B cell (primary cell): ENCODE results near the gene DPH7. TPM values are rescaled to one million over a fixed set of nuclear protein-coding genes. Genes with fewer than 3 reads are reported as not detected.

ENCODE experiments used
- ATAC-seq: fragments of 200-7000 bp; cut with Tn5 transposase; one replicate; pipeline ENCODE4 v1.10.0; 2021; ENCODE audit warnings: low read depth, mild to moderate bottlenecking, moderate number of reproducible peaks, moderate library complexity
- CTCF ChIA-PET: fragments of 350-600 bp; sonication (Branson Sonifier 250); formaldehyde crosslinking; loops from one replicate; lab custom pipeline; 2021; ENCODE audit warnings: antibody characterized with exemption, inconsistent platforms; lab: Charles Lee
- POLR2A ChIA-PET: fragments of 350-600 bp; sonication (Branson Sonifier 250); formaldehyde crosslinking; loops from one replicate; lab custom pipeline; 2021; ENCODE audit warnings: antibody characterized with exemption; lab: Charles Lee
- DNase-seq: peaks from one replicate; pipeline ENCODE4 v3.0.0; 2013
- H2AFZ ChIP-seq: 2 replicates; pipeline ENCODE4 v1.6.1; 2012; ENCODE audit warnings: mild to moderate bottlenecking, low read depth, low read length; ENCODE audit not compliant: insufficient read depth, poor library complexity, severe bottlenecking
- H3K27ac ChIP-seq, 2 donors: 1 replicate in 1 of 2; 2 replicates in 1 of 2; pipeline ENCODE4 v1.5.1; 2012 to 2013; ENCODE audit warnings: low read length in 2 of 2, mild to moderate bottlenecking in 2 of 2, moderate library complexity in 1 of 2
- H3K27me3 ChIP-seq, 4 experiments: fragments of 200-600 bp in 1 of 4; sonication (generic) in 1 of 4; replicated peaks in 1 of 4; 1 replicate in 2 of 4; 2 replicates in 2 of 4; pipeline versions ENCODE4 v1.6.1 to v1.7.0; 2013 to 2016; ENCODE audit warnings: low read length in 3 of 4, mild to moderate bottlenecking in 2 of 4, mixed read lengths in 1 of 4, moderate library complexity in 1 of 4; ENCODE audit not compliant: insufficient read depth in 4 of 4, control insufficient read depth in 3 of 4; ENCODE audit errors: control extremely low read depth in 1 of 4
- H3K36me3 ChIP-seq, 2 experiments: replicated peaks in 1 of 2; 1 replicate in 1 of 2; 2 replicates in 1 of 2; pipeline versions ENCODE4 v1.6.1 to v1.7.1; 2013; ENCODE audit warnings: low read length in 1 of 2; ENCODE audit not compliant: insufficient read depth in 2 of 2, control insufficient read depth in 1 of 2; ENCODE audit errors: control extremely low read depth in 1 of 2, extremely low read depth in 1 of 2
- H3K4me1 ChIP-seq, 2 donors: fragments of 200-600 bp in 1 of 2; sonication (generic) in 1 of 2; 1 replicate in 1 of 2; 2 replicates in 1 of 2; pipeline versions ENCODE4 v1.5.1 to v1.6.1; 2013 to 2017; ENCODE audit warnings: low read length in 2 of 2; ENCODE audit not compliant: control insufficient read depth in 2 of 2, insufficient read depth in 2 of 2
- H3K4me2 ChIP-seq: replicated peaks from 2 replicates; pipeline ENCODE3; 2012; ENCODE audit warnings: mild to moderate bottlenecking, low read depth, low read length; ENCODE audit not compliant: poor library complexity, severe bottlenecking
- H3K4me3 ChIP-seq, 5 experiments: fragments of 200-600 bp in 1 of 5; sonication (generic) in 1 of 5; 1 replicate in 3 of 5; 2 replicates in 2 of 5; pipeline versions ENCODE4 v1.5.1 to v1.7.0; 2011 to 2016; ENCODE audit warnings: low read length in 4 of 5, mild to moderate bottlenecking in 4 of 5, low read depth in 2 of 5, control low read depth in 1 of 5, moderate library complexity in 1 of 5; ENCODE audit not compliant: insufficient read depth in 1 of 5; ENCODE audit errors: control extremely low read depth in 1 of 5, extremely low read depth in 1 of 5
- H3K79me2 ChIP-seq: fragments of 200-600 bp; sonication (generic); one replicate; pipeline ENCODE4 v1.6.0; 2016; ENCODE audit warnings: low read length; ENCODE audit not compliant: control insufficient read depth, insufficient read depth
- H3K9ac ChIP-seq: fragments of 200-600 bp; sonication (generic); 2 replicates; pipeline ENCODE4 v1.6.1; 2017; ENCODE audit warnings: mild to moderate bottlenecking, low read length, moderate library complexity
- H3K9me3 ChIP-seq, 3 donors: one replicate each; pipeline versions ENCODE4 v1.6.1 to v1.7.1; 2013; ENCODE audit warnings: low read length in 2 of 3; ENCODE audit not compliant: control insufficient read depth in 2 of 3, insufficient read depth in 1 of 3; ENCODE audit errors: control extremely low read depth in 1 of 3
- H4K20me1 ChIP-seq: 2 replicates; pipeline ENCODE4 v1.6.0; 2012; ENCODE audit warnings: mild to moderate bottlenecking, low read length; ENCODE audit not compliant: insufficient read depth, control insufficient read depth, poor library complexity, severe bottlenecking
- H3K27ac Mint-ChIP-seq: one replicate; pipeline ENCODE4 v1.8.0; 2021; ENCODE audit warnings: mixed read lengths
- H3K27me3 Mint-ChIP-seq: one replicate; pipeline ENCODE4 v1.8.0; 2021; ENCODE audit warnings: mixed read lengths
- H3K4me1 Mint-ChIP-seq: one replicate; pipeline ENCODE4 v1.8.0; 2021; ENCODE audit warnings: mixed read lengths
- H3K4me3 Mint-ChIP-seq: one replicate; pipeline ENCODE4 v1.8.0; 2021; ENCODE audit warnings: mixed read lengths
- H3K9me3 Mint-ChIP-seq: one replicate; pipeline ENCODE4 v1.8.0; 2022; ENCODE audit warnings: mixed read lengths; ENCODE audit not compliant: insufficient read depth
- EZH2 ChIP-seq: IDR thresholded peaks from 2 replicates; pipeline ENCODE4 v1.6.1; 2012; ENCODE audit warnings: borderline replicate concordance, low read depth, mild to moderate bottlenecking, moderate library complexity, low read length; ENCODE audit not compliant: insufficient read depth, poor library complexity, severe bottlenecking
- WGBS: methylation state at CpG from one replicate; pipeline ENCODE4 v1.1.5; 2013; ENCODE audit warnings: missing lambda C conversion rate; ENCODE audit not compliant: insufficient coverage; 5-methylcytosine and 5-hydroxymethylcytosine counted together
- intact Hi-C: fragments of 100-400 bp; cut with micrococcal nuclease; formaldehyde crosslinking; loops from one replicate; pipeline ENCODE4 v1.10.0; 2022
- polyA plus RNA-seq: library from polyadenylated mRNA; depleted of rRNA; stranded (reverse); fragments of >200 nt; gene quantifications from 2 replicates; pipeline ENCODE4 v1.2.3, GENCODE V29; 2012
- total RNA-seq, 2 donors: library from RNA; stranded (reverse); fragments of 120-200 nt in 1 of 2; gene quantifications; 1 replicate in 1 of 2; 2 replicates in 1 of 2; pipeline versions ENCODE4 v1.2.3 to v1.2.4, GENCODE V29; 2013 to 2022
- TF ChIP-seq, protein P1 (sequence below): fragments of 200-600 bp; IDR thresholded peaks from one replicate; pipeline ENCODE4 v1.8.0; 2022; ENCODE audit warnings: antibody characterized with exemption, mild to moderate bottlenecking

DPH7 gene
- total and polyA plus RNA-seq, 2 donors (not counting 1 experiment from before 2014, with no cell fraction given): 64.7 to 93.8 TPM

DNA sequence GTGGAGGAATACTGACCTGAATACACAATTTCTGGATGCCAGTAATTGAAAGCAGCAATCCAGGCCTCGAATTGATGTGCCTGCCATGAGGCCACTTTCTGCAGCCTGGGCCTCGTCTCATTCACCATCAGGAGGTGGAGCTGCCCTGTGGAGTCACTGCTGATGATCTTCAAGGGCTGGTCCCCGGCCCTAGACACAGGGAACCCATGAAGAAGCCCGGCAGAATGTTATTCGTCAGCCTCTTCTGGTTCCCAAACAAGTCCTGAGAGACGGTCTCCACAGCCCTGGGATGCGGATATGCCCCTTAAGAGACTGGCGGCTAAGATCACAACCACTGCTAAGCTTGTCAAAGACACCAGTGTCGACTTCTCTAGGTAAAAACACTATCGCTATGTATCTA lies 4.5 kb downstream of the DPH7 start:
- H4K20me1 ChIP-seq: peaks cover 48% of the 10 kb centered on the region
- Mint-ChIP-seq H3K9me3 (no peaks in the 10 kb centered on the region), H3K4me3 (no peak overlapping the region), H3K27ac (no peak overlapping the region), H3K4me1 (peaks cover 31% of the 10 kb centered on the region), H3K27me3 (no peaks in the 10 kb centered on the region)
- no peak for ATAC-seq
- CTCF ChIA-PET: no interaction called here
- no peak for DNase-seq
- WGBS: 97% methylated on average over 10 of the region's 10 CpGs
- no peak overlapping the region for H3K27ac ChIP-seq
- peaks cover 9 to 35% of the 10 kb centered on the region in 2 experiments for H3K36me3 ChIP-seq
- intact Hi-C loops: no loop called here
- no peaks in the 10 kb centered on the region for H3K27me3 ChIP-seq
- peaks cover 17 to 28% of the 10 kb centered on the region in 2 donors for H3K4me1 ChIP-seq
- no peaks in the 10 kb centered on the region for H3K9me3 ChIP-seq
- POLR2A ChIA-PET: no interaction called here
- no peak overlapping the region for H3K9ac ChIP-seq
- peaks cover 48% of the 10 kb centered on the region for H3K79me2 ChIP-seq
- no peak overlapping the region for H3K4me3 ChIP-seq
- H2AFZ ChIP-seq: no peak overlapping the region
- TF ChIP-seq, protein P1, sequence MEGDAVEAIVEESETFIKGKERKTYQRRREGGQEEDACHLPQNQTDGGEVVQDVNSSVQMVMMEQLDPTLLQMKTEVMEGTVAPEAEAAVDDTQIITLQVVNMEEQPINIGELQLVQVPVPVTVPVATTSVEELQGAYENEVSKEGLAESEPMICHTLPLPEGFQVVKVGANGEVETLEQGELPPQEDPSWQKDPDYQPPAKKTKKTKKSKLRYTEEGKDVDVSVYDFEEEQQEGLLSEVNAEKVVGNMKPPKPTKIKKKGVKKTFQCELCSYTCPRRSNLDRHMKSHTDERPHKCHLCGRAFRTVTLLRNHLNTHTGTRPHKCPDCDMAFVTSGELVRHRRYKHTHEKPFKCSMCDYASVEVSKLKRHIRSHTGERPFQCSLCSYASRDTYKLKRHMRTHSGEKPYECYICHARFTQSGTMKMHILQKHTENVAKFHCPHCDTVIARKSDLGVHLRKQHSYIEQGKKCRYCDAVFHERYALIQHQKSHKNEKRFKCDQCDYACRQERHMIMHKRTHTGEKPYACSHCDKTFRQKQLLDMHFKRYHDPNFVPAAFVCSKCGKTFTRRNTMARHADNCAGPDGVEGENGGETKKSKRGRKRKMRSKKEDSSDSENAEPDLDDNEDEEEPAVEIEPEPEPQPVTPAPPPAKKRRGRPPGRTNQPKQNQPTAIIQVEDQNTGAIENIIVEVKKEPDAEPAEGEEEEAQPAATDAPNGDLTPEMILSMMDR: no peak
- TF ChIP-seq EZH2: no peak
- H3K4me2 ChIP-seq: no peak overlapping the region

DNA sequence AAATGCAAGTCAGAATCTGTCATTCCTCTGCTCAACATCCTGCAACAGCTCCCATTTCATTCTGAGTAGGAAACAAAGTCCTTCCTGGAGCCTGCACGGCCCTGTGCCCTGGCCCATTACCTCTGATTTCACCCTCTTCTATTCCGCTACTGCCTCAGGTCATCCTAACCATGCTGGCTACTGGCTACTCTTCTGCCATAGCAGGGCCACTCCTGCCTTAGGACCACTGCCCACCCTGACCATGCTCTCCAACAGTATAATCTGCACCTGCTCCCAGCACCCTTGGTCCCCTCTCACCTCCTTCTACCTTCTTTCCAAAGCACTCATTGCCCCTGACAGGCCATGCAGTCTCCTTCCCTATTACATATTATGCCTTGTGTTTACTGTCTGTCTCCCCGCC lies 8.2 kb downstream of the DPH7 start:
- Histone ChIP-seq H3K79me2 (peaks cover 15% of the 10 kb centered on the region), H4K20me1 (peaks cover 28% of the 10 kb centered on the region), H3K4me2 (no peak overlapping the region), H3K36me3 (peaks cover 9 to 31% of the 10 kb centered on the region in 2 experiments), H3K4me3 (no peak overlapping the region), H3K4me1 (peaks cover 0 to 4% of the 10 kb centered on the region in 2 donors), H3K27me3 (no peaks in the 10 kb centered on the region), H2AFZ (no peak overlapping the region), H3K9me3 (peaks cover 0 to 15% (median 6%) of the 10 kb centered on the region in 3 donors), H3K9ac (no peak overlapping the region), H3K27ac (no peak overlapping the region)
- CTCF ChIA-PET: no interaction called here
- Mint-ChIP-seq H3K27me3 (no peaks in the 10 kb centered on the region), H3K27ac (peak overlapping the region; percentile 34), H3K4me1 (peaks cover 13% of the 10 kb centered on the region), H3K4me3 (no peak overlapping the region), H3K9me3 (no peaks in the 10 kb centered on the region)
- no peak for DNase-seq
- WGBS: 97% methylated on average over 2 of the region's 3 CpGs
- no peak for ATAC-seq
- POLR2A ChIA-PET: no interaction called here
- intact Hi-C loops: no loop called here
- TF ChIP-seq, protein P1: no peak
- no peak for TF ChIP-seq EZH2
